ENCODE data around the gene IFNGR1.
"Not testable (repeated sequence)": the region's sequence is repeated elsewhere in the genome, so short reads cannot be mapped to it uniquely, and the experiment has no call there.

Gene IFNGR1

DNA sequence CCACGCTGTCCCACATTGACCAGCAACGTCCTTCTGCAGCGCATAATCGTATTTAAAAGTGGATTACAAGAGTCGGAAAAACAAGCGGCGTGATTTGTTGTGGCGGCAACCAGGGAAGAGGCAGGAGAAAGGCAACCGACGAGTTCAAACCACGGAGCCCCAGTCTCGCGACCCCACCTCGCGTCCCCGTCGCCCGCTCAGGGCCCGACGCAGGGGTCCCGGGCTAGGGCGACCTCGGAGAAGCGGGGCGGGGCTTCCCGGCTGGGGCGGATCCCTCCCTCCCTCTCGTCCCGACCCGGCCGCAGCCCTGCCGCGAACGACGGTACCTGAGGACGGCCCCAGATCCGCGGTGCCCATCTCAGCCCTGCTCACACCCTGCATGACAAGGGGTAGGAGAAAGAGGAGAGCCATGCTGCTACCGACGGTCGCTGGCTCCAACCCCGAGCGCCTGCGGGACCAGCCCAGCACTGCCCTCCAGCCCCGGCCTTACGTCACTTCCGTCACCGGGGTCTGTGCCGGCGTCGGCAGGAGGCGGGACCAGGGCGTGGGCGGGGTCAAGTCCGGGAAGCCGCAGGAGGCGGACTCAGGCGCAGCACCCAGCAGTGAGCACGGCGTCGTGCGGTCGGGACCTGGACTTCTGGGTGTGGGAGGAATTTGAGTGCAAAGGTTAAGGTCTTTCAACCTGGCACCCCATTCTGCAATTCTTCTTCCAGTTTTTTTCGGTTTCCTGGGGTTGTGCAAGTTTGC lies at the start of gene IFNGR1:
IFNGR1 (minus strand) TSS at position 469 of the 747 bp plus-strand sequence; CDS start at position 411, 58 bp downstream.
- FAIRE-seq = no peak

DNA sequence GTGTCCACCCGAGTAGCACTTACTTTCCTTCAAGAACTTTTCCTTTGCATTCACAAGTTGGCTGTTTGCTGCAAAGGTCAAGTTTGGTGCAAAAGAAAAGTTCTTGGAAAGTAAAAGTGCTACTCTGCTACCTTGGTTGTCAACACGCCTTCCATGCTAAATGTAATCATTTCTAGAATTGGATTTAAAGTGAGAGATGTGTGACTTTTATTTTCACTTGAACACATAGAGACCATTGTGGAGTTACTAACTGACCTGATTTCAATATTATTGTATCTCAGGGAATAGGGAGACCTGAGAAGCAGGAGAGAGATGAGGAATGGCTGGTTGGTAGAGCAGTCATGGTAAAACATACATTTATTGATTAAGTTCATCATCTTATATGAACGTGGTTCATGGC lies 49.7 kb upstream of the IFNGR1 start:
- FAIRE-seq = no peak

- no peak for FAIRE-seq
These were observed 47.1 kb upstream of the IFNGR1 start for GRCh38 chr6:137266309-137266586.

- no peak for FAIRE-seq
These were observed 46.5 kb upstream of the IFNGR1 start for GRCh38 chr6:137265561-137266308.

GRCh38 chr6:137264311-137265075 lies 45.3 kb upstream of the IFNGR1 start:
- no peak for FAIRE-seq

DNA sequence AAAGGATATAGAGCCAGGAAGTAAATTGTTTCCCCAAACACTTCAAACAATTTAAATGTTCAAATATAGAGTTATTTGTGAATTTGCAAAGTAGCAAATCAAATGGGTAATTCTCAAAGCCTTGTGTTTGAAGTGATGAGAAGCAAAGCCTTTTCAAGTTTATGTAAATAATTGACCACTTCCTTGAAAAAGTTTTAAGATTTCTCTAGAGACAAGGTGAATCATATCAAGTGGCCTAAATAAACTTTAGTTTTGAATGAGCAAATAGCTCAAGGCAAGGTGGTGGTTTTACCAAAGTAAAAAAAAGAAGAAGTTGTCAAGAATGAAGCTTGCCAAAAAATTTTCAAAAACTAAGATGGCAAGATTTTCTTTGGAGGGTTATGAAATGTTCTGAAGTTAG lies 42.6 kb upstream of the IFNGR1 start:
- FAIRE-seq = no peak

DNA sequence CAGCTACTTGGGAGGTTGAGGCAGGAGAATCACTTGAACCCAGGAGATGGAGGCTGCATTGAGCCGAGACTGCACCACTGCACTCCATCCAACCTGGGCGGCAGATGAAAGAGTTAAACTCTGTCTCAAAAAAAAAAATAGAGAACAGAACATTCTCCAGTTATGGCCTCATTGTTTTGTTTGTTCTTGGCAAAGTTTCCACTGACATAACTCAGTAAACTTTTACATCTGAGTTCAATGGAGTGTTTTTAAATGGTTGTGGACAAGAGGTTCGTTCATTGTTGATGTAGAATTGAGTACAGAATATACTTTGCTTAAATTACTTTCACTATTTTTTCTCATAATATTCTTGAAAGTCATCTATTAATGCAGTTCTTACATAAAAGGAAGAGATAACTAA lies 42.2 kb upstream of the IFNGR1 start:
- no peak for FAIRE-seq

DNA sequence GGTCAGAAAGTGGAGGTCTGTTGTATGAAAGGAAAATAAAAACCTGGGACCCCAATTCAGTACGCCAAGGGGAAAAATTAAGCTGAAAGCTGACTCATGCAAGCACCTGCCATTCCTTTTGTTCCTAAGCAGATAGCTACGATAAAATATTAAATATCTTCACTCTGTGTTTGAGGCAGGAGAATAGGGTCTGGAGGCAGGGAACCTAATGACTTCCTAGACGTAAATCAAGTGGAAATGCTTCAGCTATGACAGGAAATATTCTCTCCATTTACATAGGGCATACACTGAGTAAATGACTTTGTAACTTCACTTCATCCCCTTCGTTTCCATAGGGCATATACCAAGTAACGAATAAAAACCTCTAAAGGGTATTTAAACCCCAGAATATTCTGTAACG lies 41.0 kb upstream of the IFNGR1 start:
- FAIRE-seq = no peak

DNA sequence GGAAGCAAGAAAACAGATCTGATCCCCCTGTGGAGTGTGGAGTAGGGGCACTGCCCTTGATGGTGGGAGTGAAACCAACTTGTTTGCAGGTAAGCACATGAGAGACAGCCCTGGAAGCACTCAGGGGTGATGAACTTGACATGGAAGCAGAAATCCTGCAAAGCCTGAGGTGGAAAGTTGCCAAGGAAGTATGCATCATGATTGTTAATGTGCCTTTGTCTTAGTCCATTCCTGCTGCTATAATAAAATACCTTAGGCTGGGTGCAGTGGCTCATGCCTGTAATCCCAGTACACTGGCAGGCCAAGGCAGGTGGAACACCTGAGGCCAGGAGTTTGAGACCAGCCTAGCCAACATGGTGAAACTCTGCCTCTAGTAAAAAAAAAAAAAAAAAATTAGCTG lies 40.2 kb upstream of the IFNGR1 start:
- no peak for FAIRE-seq

GRCh38 chr6:137258170-137258569 lies 39.0 kb upstream of the IFNGR1 start:
- FAIRE-seq = no peak

DNA sequence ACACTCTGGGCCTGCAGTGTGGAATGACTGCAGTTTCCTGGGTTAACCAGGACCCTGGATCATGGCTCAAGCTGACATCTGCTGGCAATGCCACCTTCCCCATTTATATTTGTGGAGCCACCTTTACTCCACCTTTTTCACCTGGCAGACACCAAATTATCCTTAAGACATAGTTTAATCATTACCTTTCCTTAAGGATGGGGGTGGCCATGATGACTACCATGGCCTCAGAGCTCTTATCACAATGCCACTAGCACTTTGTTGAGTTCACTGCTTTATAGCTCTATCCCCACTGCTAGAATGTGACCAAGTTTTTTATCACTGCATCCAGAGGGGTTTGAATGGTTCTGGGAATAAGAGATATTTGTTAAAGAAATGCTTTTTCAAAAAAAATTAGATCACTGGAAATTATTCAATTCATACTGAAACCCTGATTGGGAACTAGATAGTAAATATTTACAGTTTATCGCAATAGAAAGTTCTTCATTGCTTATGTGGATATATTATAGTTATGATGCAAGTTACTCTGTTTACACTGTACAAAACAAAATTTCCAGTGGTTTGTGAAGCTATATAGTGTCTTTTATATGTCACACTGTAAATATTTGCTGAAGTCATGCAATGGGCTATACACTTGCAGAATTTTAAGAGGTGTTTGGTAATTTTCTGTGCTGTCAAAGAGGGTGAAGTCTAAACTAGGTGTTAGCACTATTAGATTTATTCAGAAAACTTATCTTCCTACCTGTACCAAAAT lies 37.3 kb upstream of the IFNGR1 start:
- FAIRE-seq = no peak

GRCh38 chr6:137254966-137255365 lies 35.8 kb upstream of the IFNGR1 start:
- FAIRE-seq = no peak

DNA sequence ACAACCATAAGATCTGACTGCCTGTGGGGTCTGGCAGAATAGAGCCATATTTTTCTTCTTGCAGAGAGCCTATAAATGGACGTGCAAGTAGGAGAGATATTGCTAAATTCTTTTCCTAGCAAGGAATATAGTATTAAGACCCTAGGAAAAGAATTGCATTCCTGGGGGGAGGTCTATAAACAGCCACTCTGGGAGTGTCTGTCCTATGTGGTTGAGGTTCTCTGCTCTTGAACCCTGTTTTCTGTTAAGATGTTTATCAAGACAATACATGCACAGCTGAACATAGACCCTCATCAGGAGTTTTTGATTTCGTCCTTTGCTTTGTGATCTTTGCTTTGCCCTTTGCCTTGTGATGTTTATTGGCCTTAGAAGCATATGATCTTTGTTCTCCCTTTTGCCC lies 35.2 kb upstream of the IFNGR1 start:
- not testable (repeated sequence) for FAIRE-seq

- no peak for FAIRE-seq
These were observed 29.5 kb upstream of the IFNGR1 start for GRCh38 chr6:137248702-137249101.

DNA sequence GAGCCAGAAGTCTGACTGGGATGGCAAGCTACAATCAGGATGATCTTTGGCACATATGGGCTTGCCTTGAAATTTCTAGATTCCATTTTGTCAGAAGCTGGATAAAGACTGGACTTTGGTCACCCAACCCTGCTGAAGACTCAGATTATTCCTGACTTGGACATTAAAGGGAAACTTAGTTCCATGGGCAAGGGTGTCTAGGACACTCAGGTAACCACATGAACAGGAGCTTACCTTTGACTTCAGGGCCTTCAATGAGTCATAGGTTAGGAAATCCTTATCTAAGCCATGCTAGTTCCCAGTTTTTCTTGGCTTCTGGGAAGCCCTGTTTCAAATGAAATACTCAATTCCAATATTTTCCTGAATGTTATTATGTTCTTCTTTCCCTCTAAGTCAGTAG lies 28.5 kb upstream of the IFNGR1 start:
- FAIRE-seq = no peak

DNA sequence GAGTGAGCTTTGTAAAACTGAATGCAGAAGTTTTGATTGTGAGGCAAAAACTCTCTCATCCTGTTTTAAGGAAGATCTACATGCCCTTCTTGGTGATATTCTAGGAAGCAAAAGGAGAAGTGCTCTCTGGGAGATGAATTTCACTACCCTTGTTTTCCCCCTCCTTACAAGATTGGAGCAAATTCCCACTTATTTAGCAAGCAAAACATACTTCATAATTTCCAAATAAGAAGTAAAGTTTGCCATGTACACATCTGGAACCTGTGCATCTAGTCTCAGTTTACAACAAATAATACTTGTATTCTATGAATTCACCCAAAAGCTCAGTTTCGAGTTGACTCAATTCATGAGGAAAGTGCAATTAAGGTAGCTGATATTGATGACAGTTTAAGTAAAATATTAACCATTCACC lies 27.6 kb upstream of the IFNGR1 start:
- FAIRE-seq = no peak

GRCh38 chr6:137246164-137246563 lies 27.0 kb upstream of the IFNGR1 start:
- no peak for FAIRE-seq

GRCh38 chr6:137241481-137242038 lies 22.4 kb upstream of the IFNGR1 start:
- no peak for FAIRE-seq

- FAIRE-seq = no peak
These were observed 21.0 kb upstream of the IFNGR1 start for GRCh38 chr6:137240168-137240567.

- FAIRE-seq = no peak
These were observed 18.4 kb upstream of the IFNGR1 start for GRCh38 chr6:137237413-137238170.

DNA sequence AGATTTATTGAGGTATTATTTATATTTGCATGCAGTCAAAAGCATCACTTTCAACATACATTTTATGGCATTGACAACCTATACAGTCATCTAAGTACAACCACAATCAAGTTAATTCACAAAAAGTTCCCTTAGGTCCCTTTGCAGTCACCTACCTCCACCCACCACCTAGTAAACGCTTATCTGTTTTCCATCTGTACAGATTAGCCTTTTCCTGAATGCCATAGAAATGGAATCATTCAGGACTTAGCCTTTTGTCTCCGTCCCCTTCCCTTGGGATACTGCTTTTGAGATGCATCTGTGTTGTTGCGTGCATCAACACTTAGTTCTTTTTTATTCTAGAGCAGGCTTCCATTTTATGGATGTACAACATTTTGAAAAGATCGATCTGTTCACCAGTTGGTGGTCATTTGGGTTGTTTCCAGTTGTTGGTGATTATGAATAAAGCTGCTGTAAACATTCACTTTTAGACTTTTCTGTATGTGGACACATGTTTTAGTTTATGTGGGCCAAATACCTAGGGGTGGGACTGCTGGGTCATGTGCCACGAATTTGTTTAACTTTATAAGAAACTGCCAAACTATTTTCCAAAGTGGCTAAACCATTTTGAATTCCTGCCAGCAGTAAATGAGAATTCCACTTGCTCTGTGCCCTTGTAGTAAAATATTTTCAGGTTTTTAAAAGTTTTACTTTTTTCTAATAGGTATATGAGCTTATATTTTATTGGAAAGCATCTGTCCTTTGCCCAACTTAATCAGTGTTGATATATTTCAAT lies 17.6 kb upstream of the IFNGR1 start:
- FAIRE-seq = no peak
